Measurements from ENCODE around the gene MTUS2. TPM values are rescaled to one million over a fixed set of nuclear protein-coding genes. Genes with fewer than 3 reads are reported as not detected.

Gene MTUS2
- total RNA-seq, 1 donor from 2014 or later, result 8.9 TPM

GRCh38 chr13:29100758-29101157, 280.6 kb downstream of the MTUS2 start:
- H3K27ac ChIP-seq, result no peak overlapping the region
- no peaks in the 10 kb centered on the region for H3K27me3 ChIP-seq

GRCh38 chr13:29101409-29101808, 281.3 kb downstream of the MTUS2 start:
- H3K27me3 ChIP-seq, result no peaks in the 10 kb centered on the region
- no peak overlapping the region for H3K4me3 ChIP-seq
- no peaks in the 10 kb centered on the region for H3K9me3 ChIP-seq
- no peak for TF ChIP-seq CTCF (IDR thresholded peaks at IDR 0.05)
- H3K4me1 ChIP-seq, result no peaks in the 10 kb centered on the region
- peaks cover 0 to 4% of the 10 kb centered on the region in 2 donors for H3K36me3 ChIP-seq
- H3K27ac ChIP-seq, result no peak overlapping the region
- intact Hi-C loops (cut with DNase I), result no loop called here
- DNase-seq (ENCODE audit: low spot score in 2 of 2), result no peak

More at GRCh38 chr13:29100758-29101157, 280.6 kb downstream of the MTUS2 start:
- Histone ChIP-seq H3K36me3 (peaks cover 0 to 4% of the 10 kb centered on the region in 2 donors), H3K9me3 (no peaks in the 10 kb centered on the region), H3K4me1 (no peaks in the 10 kb centered on the region), H3K4me3 (no peak overlapping the region)
- intact Hi-C loops (cut with DNase I), result no loop called here
- DNase-seq (ENCODE audit: low spot score in 2 of 2), result no peak
- TF ChIP-seq CTCF (IDR thresholded peaks at IDR 0.05), result no peak

GRCh38 chr13:29101905-29102304, 281.8 kb downstream of the MTUS2 start:
- TF ChIP-seq CTCF (IDR thresholded peaks at IDR 0.05), result no peak
- no peak for DNase-seq (ENCODE audit: low spot score in 2 of 2)
- no peaks in the 10 kb centered on the region for H3K9me3 ChIP-seq
- peaks cover 0 to 2% of the 10 kb centered on the region in 2 donors for H3K4me1 ChIP-seq
- H3K27me3 ChIP-seq, result no peaks in the 10 kb centered on the region
- no peak overlapping the region for H3K27ac ChIP-seq
- H3K36me3 ChIP-seq, result peaks cover 0 to 4% of the 10 kb centered on the region in 2 donors
- intact Hi-C loops (cut with DNase I), result no loop called here
- no peak overlapping the region for H3K4me3 ChIP-seq

- intact Hi-C loops (cut with DNase I), result no loop called here
- H3K9me3 ChIP-seq, result no peaks in the 10 kb centered on the region
- peaks cover 0 to 7% of the 10 kb centered on the region in 2 donors for H3K4me1 ChIP-seq
- H3K27ac ChIP-seq, result no peak overlapping the region
- H3K36me3 ChIP-seq, result peaks cover 0 to 4% of the 10 kb centered on the region in 2 donors
- no peaks in the 10 kb centered on the region for H3K27me3 ChIP-seq
- DNase-seq (ENCODE audit: low spot score in 2 of 2), result no peak
- no peak overlapping the region for H3K4me3 ChIP-seq
- TF ChIP-seq CTCF (IDR thresholded peaks at IDR 0.05), result no peak
Measured at GRCh38 chr13:29103065-29103800, 283.1 kb downstream of the MTUS2 start.

GRCh38 chr13:29104461-29104860, 284.3 kb downstream of the MTUS2 start:
- no peak overlapping the region for H3K27ac ChIP-seq
- intact Hi-C loops (cut with DNase I), result no loop called here
- H3K4me1 ChIP-seq, result peaks cover 0 to 10% of the 10 kb centered on the region in 2 donors
- no peaks in the 10 kb centered on the region for H3K9me3 ChIP-seq
- no peak for DNase-seq (ENCODE audit: low spot score in 2 of 2)
- TF ChIP-seq CTCF (IDR thresholded peaks at IDR 0.05), result no peak
- H3K4me3 ChIP-seq, result no peak overlapping the region
- H3K27me3 ChIP-seq, result no peaks in the 10 kb centered on the region
- H3K36me3 ChIP-seq, result peaks cover 0 to 4% of the 10 kb centered on the region in 2 donors

All from ascending aorta (tissue), 2 donors.